GM18873 (cell line): ENCODE data around the gene AKAP17A.
"Not testable (repeated sequence)": the region's sequence is repeated elsewhere in the genome, so short reads cannot be mapped to it uniquely, and the experiment has no call there.

Experiments used
- ATAC-seq: cut with Tn5 transposase; IDR thresholded peaks from one replicate; pipeline ENCODE4 v1.9.1; 2021; ENCODE audit warnings: mild to moderate bottlenecking, moderate library complexity, moderate number of reproducible peaks; ENCODE audit not compliant: unreplicated experiment, low FRiP score

Gene AKAP17A

GRCh38 chrX:1591102-1591862 lies at the start of gene AKAP17A:
TSS of gene AKAP17A (plus strand) at chrX:1591604. CDS start at chrX:1593463, 1,859 bp downstream.
- ATAC-seq, result peak; percentile 70

GRCh38 chrX:1542994-1543725 lies 48.2 kb upstream of the AKAP17A start:
- ATAC-seq, result no peak

GRCh38 chrX:1545776-1546408 lies 45.5 kb upstream of the AKAP17A start:
- no peak for ATAC-seq

GRCh38 chrX:1546691-1547251 lies 44.6 kb upstream of the AKAP17A start:
- ATAC-seq, result no peak

- ATAC-seq, result no peak
These were observed 39.4 kb upstream of the AKAP17A start for GRCh38 chrX:1551959-1552546.

- no peak for ATAC-seq
These were observed 36.8 kb upstream of the AKAP17A start for GRCh38 chrX:1554469-1555210.

- no peak for ATAC-seq
These were observed 36.0 kb upstream of the AKAP17A start for GRCh38 chrX:1555370-1555769.

- ATAC-seq, result not testable (repeated sequence)
These were observed 34.0 kb upstream of the AKAP17A start for GRCh38 chrX:1557442-1557841.

GRCh38 chrX:1558761-1559468 lies 32.5 kb upstream of the AKAP17A start:
- ATAC-seq, result no peak

GRCh38 chrX:1561164-1561563 lies 30.2 kb upstream of the AKAP17A start:
- ATAC-seq, result no peak

- ATAC-seq, result not testable (repeated sequence)
These were observed 27.3 kb upstream of the AKAP17A start for GRCh38 chrX:1564077-1564476.

- ATAC-seq, result no peak
These were observed 26.4 kb upstream of the AKAP17A start for GRCh38 chrX:1564750-1565683.

- ATAC-seq, result not testable (repeated sequence)
These were observed 17.2 kb upstream of the AKAP17A start for GRCh38 chrX:1574181-1574580.

GRCh38 chrX:1576201-1576992 lies 15.0 kb upstream of the AKAP17A start:
- no peak for ATAC-seq

GRCh38 chrX:1577845-1578244 lies 13.6 kb upstream of the AKAP17A start:
- ATAC-seq, result no peak

GRCh38 chrX:1578511-1579173 lies 12.8 kb upstream of the AKAP17A start:
- no peak for ATAC-seq

- no peak for ATAC-seq
These were observed 10.3 kb upstream of the AKAP17A start for GRCh38 chrX:1581132-1581531.
